HEK293 (cell line): ENCODE data around the gene SERTAD3.
A peak's percentile ranks its signal among the peaks of the same experiment; 100 is the strongest.

ENCODE experiments used
- BCL11B ChIP-seq: fragments of 450-650 bp; formaldehyde crosslinking; IDR thresholded peaks from 2 replicates; pipeline ENCODE4 v1.5.1; 2016; ENCODE audit warnings: low read depth, missing biosample characterization, missing genetic modification characterization
- CTCF ChIP-seq: fragments of 450-650 bp; formaldehyde crosslinking; IDR thresholded peaks from 2 replicates; pipeline ENCODE4 v1.5.1; 2016; ENCODE audit warnings: missing biosample characterization, missing genetic modification characterization
- EGR2 ChIP-seq: fragments of 450-650 bp; formaldehyde crosslinking; IDR thresholded peaks from 2 replicates; pipeline ENCODE4 v1.5.1; 2016; ENCODE audit warnings: low read depth, missing biosample characterization, missing genetic modification characterization
- FEZF1 ChIP-seq: fragments of 450-650 bp; formaldehyde crosslinking; IDR thresholded peaks from 2 replicates; pipeline ENCODE4 v1.5.1; 2016; ENCODE audit warnings: missing biosample characterization, missing genetic modification characterization
- GLI2 ChIP-seq: fragments of 450-650 bp; formaldehyde crosslinking; IDR thresholded peaks from 2 replicates; pipeline ENCODE4; 2017; ENCODE audit warnings: missing biosample characterization, missing genetic modification characterization, low read depth, borderline replicate concordance
- SP2 ChIP-seq: fragments of 450-650 bp; formaldehyde crosslinking; IDR thresholded peaks from 2 replicates; pipeline ENCODE4 v1.5.1; 2016; ENCODE audit warnings: missing biosample characterization, missing genetic modification characterization
- ZBTB21 ChIP-seq: fragments of 450-650 bp; formaldehyde crosslinking; IDR thresholded peaks from 2 replicates; pipeline ENCODE4 v1.5.1; 2017; ENCODE audit warnings: missing biosample characterization, missing genetic modification characterization
- ZBTB48 ChIP-seq: fragments of 450-650 bp; formaldehyde crosslinking; IDR thresholded peaks from 2 replicates; pipeline ENCODE4 v1.5.1; 2016; ENCODE audit warnings: missing biosample characterization, missing genetic modification characterization
- ZFHX2 ChIP-seq: fragments of 450-650 bp; formaldehyde crosslinking; conservative IDR thresholded peaks from 2 replicates; pipeline ENCODE4 v1.5.1; 2016; ENCODE audit warnings: missing biosample characterization, missing genetic modification characterization
- ZFP41 ChIP-seq: fragments of 450-650 bp; formaldehyde crosslinking; IDR thresholded peaks from 2 replicates; pipeline ENCODE4 v1.5.1; 2016; ENCODE audit warnings: missing biosample characterization, missing genetic modification characterization, borderline replicate concordance
- ZFP69B ChIP-seq: fragments of 450-650 bp; formaldehyde crosslinking; IDR thresholded peaks from 2 replicates; pipeline ENCODE4 v1.5.1; 2016; ENCODE audit warnings: missing biosample characterization, missing genetic modification characterization
- ZNF133 ChIP-seq: fragments of 450-650 bp; formaldehyde crosslinking; IDR thresholded peaks from 2 replicates; pipeline ENCODE4 v1.5.1; 2016; ENCODE audit warnings: missing biosample characterization, missing genetic modification characterization
- ZNF138 ChIP-seq: fragments of 450-650 bp; formaldehyde crosslinking; IDR thresholded peaks from 2 replicates; pipeline ENCODE4 v1.5.1; 2016; ENCODE audit warnings: missing biosample characterization, missing genetic modification characterization, borderline replicate concordance
- ZNF239 ChIP-seq: fragments of 450-650 bp; formaldehyde crosslinking; IDR thresholded peaks from 2 replicates; pipeline ENCODE4 v1.5.1; 2016; ENCODE audit warnings: missing biosample characterization, missing genetic modification characterization
- ZNF26 ChIP-seq: fragments of 450-650 bp; formaldehyde crosslinking; IDR thresholded peaks from 2 replicates; pipeline ENCODE4 v1.5.1; 2016; ENCODE audit warnings: missing biosample characterization, missing genetic modification characterization
- ZNF292 ChIP-seq: fragments of 450-650 bp; formaldehyde crosslinking; IDR thresholded peaks from 2 replicates; pipeline ENCODE4 v1.5.1; 2016; ENCODE audit warnings: low read depth, missing biosample characterization, missing genetic modification characterization, borderline replicate concordance
- ZNF341 ChIP-seq: fragments of 450-650 bp; formaldehyde crosslinking; IDR thresholded peaks from 2 replicates; pipeline ENCODE4; 2016; ENCODE audit warnings: low read depth, missing biosample characterization, missing genetic modification characterization
- ZNF433 ChIP-seq: fragments of 450-650 bp; formaldehyde crosslinking; IDR thresholded peaks from 2 replicates; pipeline ENCODE4 v1.5.1; 2016; ENCODE audit warnings: missing biosample characterization, missing genetic modification characterization, low read depth
- ZNF514 ChIP-seq: fragments of 450-650 bp; formaldehyde crosslinking; IDR thresholded peaks from 2 replicates; pipeline ENCODE4 v1.5.1; 2016; ENCODE audit warnings: missing biosample characterization, missing genetic modification characterization
- ZNF549 ChIP-seq: fragments of 450-650 bp; IDR thresholded peaks from 2 replicates; pipeline ENCODE4 v1.5.1; 2018; ENCODE audit warnings: missing biosample characterization, missing genetic modification characterization, mild to moderate bottlenecking, inconsistent platforms, moderate library complexity
- ZNF571 ChIP-seq: fragments of 450-650 bp; formaldehyde crosslinking; IDR thresholded peaks from 2 replicates; pipeline ENCODE4 v1.5.0; 2017; ENCODE audit warnings: missing biosample characterization, missing genetic modification characterization
- ZNF580 ChIP-seq: fragments of 450-650 bp; formaldehyde crosslinking; IDR thresholded peaks from 2 replicates; pipeline ENCODE4 v1.5.1; 2016; ENCODE audit warnings: missing biosample characterization, missing genetic modification characterization
- ZNF830 ChIP-seq: fragments of 450-650 bp; IDR thresholded peaks from 2 replicates; pipeline ENCODE4 v1.5.0; 2018; ENCODE audit warnings: missing biosample characterization, missing genetic modification characterization, low read depth, mild to moderate bottlenecking, moderate library complexity
- ZSCAN18 ChIP-seq: fragments of 450-650 bp; formaldehyde crosslinking; IDR thresholded peaks from 2 replicates; pipeline ENCODE4 v1.5.1; 2016; ENCODE audit warnings: missing biosample characterization, missing genetic modification characterization
- TF ChIP-seq, protein P1 (sequence below): fragments of 450-650 bp; formaldehyde crosslinking; IDR thresholded peaks from 2 replicates; pipeline ENCODE4 v1.5.1; 2016; ENCODE audit warnings: missing biosample characterization, missing genetic modification characterization
- TF ChIP-seq, protein P2 (sequence below): fragments of 450-650 bp; IDR thresholded peaks from 2 replicates; pipeline ENCODE4 v1.5.1; 2018; ENCODE audit warnings: missing biosample characterization, missing genetic modification characterization
- TF ChIP-seq, protein P3 (sequence below): fragments of 450-650 bp; formaldehyde crosslinking; IDR thresholded peaks from 2 replicates; pipeline ENCODE4 v1.5.1; 2016; ENCODE audit warnings: missing biosample characterization, missing genetic modification characterization

The SERTAD3 gene

GRCh38 chr19:40466219-40466984 lies 22.3 kb upstream of the SERTAD3 start (continued):
- TF ChIP-seq GLI2 (tag by site-specific recombination) = no peak
- TF ChIP-seq ZNF830 (tag by site-specific recombination) = no peak
- TF ChIP-seq ZNF549 = no peak
- TF ChIP-seq SP2 (tag by site-specific recombination) = no peak
- peak; percentile 58; the same call in 1 of the 2 replicates for TF ChIP-seq CTCF (tag by site-specific recombination)
- no peak for TF ChIP-seq ZNF571
- TF ChIP-seq EGR2 (tag by site-specific recombination) = peak; percentile 63
- no peak for TF ChIP-seq ZNF292 (tag by site-specific recombination)
- no peak for TF ChIP-seq ZNF26 (tag by site-specific recombination)
- no peak for TF ChIP-seq ZNF341 (tag by site-specific recombination)
- TF ChIP-seq FEZF1 (tag by site-specific recombination) = no peak
- TF ChIP-seq ZFP41 (tag by site-specific recombination) = no peak
- no peak for TF ChIP-seq ZNF433 (tag by site-specific recombination)
- TF ChIP-seq ZNF239 (tag by site-specific recombination) = no peak
- TF ChIP-seq ZNF514 (tag by site-specific recombination) = no peak
- no peak; the same call in 1 of the 2 replicates for TF ChIP-seq ZSCAN18
- TF ChIP-seq, protein P1, sequence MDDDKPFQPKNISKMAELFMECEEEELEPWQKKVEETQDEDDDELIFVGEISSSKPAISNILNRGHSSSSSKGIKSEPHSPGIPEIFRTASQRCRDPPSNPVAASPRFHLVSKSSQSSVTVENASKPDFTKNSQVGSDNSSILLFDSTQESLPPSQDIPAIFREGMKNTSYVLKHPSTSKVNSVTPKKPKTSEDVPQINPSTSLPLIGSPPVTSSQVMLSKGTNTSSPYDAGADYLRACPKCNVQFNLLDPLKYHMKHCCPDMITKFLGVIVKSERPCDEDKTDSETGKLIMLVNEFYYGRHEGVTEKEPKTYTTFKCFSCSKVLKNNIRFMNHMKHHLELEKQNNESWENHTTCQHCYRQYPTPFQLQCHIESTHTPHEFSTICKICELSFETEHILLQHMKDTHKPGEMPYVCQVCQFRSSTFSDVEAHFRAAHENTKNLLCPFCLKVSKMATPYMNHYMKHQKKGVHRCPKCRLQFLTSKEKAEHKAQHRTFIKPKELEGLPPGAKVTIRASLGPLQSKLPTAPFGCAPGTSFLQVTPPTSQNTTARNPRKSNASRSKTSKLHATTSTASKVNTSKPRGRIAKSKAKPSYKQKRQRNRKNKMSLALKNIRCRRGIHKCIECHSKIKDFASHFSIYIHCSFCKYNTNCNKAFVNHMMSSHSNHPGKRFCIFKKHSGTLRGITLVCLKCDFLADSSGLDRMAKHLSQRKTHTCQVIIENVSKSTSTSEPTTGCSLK = no peak
- peak; percentile 84 for TF ChIP-seq ZFHX2 (tag by site-specific recombination)
- TF ChIP-seq, protein P2, sequence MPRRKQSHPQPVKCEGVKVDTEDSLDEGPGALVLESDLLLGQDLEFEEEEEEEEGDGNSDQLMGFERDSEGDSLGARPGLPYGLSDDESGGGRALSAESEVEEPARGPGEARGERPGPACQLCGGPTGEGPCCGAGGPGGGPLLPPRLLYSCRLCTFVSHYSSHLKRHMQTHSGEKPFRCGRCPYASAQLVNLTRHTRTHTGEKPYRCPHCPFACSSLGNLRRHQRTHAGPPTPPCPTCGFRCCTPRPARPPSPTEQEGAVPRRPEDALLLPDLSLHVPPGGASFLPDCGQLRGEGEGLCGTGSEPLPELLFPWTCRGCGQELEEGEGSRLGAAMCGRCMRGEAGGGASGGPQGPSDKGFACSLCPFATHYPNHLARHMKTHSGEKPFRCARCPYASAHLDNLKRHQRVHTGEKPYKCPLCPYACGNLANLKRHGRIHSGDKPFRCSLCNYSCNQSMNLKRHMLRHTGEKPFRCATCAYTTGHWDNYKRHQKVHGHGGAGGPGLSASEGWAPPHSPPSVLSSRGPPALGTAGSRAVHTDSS (tag by site-specific recombination) = no peak
- TF ChIP-seq BCL11B (tag by site-specific recombination) = peak; percentile 30; the same call in 1 of the 2 replicates
- TF ChIP-seq ZFP69B = no peak; the same call in 1 of the 2 replicates
- TF ChIP-seq ZNF138 (tag by site-specific recombination) = no peak
- no peak for TF ChIP-seq ZNF580 (tag by site-specific recombination)
- TF ChIP-seq, protein P3, sequence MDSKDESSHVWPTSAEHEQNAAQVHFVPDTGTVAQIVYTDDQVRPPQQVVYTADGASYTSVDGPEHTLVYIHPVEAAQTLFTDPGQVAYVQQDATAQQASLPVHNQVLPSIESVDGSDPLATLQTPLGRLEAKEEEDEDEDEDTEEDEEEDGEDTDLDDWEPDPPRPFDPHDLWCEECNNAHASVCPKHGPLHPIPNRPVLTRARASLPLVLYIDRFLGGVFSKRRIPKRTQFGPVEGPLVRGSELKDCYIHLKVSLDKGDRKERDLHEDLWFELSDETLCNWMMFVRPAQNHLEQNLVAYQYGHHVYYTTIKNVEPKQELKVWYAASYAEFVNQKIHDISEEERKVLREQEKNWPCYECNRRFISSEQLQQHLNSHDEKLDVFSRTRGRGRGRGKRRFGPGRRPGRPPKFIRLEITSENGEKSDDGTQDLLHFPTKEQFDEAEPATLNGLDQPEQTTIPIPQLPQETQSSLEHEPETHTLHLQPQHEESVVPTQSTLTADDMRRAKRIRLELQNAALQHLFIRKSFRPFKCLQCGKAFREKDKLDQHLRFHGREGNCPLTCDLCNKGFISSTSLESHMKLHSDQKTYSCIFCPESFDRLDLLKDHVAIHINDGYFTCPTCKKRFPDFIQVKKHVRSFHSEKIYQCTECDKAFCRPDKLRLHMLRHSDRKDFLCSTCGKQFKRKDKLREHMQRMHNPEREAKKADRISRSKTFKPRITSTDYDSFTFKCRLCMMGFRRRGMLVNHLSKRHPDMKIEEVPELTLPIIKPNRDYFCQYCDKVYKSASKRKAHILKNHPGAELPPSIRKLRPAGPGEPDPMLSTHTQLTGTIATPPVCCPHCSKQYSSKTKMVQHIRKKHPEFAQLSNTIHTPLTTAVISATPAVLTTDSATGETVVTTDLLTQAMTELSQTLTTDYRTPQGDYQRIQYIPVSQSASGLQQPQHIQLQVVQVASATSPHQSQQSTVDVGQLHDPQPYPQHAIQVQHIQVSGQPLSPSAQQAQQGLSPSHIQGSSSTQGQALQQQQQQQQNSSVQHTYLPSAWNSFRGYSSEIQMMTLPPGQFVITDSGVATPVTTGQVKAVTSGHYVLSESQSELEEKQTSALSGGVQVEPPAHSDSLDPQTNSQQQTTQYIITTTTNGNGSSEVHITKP (tag by site-specific recombination) = no peak
- TF ChIP-seq ZBTB48 (tag by site-specific recombination) = peak; percentile 63; the same call in 1 of the 2 replicates
- 0 out of 2 replicates have a peak, but pooled peaks have one; percentile 30 for TF ChIP-seq ZBTB21
- peak; percentile 30; the same call in 1 of the 2 replicates for TF ChIP-seq ZNF133 (tag by site-specific recombination)
